HEK293 (cell line): ENCODE data around the gene LDLRAD2.

Source experiments
- CTCF ChIA-PET: fragments of 350-600 bp; formaldehyde crosslinking; extraction: SDS; loops from one replicate; lab custom pipeline; 2021; ENCODE audit warnings: antibody characterized with exemption; lab: Yijun Ruan, JAX
- POLR2A ChIA-PET: fragments of 300-600 bp; formaldehyde crosslinking; extraction: SDS; loops from one replicate; lab custom pipeline; 2020; ENCODE audit warnings: antibody characterized with exemption, inconsistent platforms; lab: Yijun Ruan, JAX
- H3K27ac ChIP-seq: fragments of 200-500 bp; sonication (Bioruptor generic); 2 replicates; pipeline ENCODE4 v1.5.1; 2014; ENCODE audit warnings: low read depth, low read length, control low read depth, inconsistent platforms; ENCODE audit errors: extremely low read depth
- H3K36me3 ChIP-seq, 2 experiments: fragments of 200-500 bp in 1 of 2; sonication (Bioruptor generic) in 1 of 2; 1 replicate in 1 of 2; 2 replicates in 1 of 2; pipeline ENCODE4 v1.5.1; 2014 to 2017; ENCODE audit warnings: inconsistent platforms in 2 of 2, low read length in 2 of 2; ENCODE audit not compliant: control insufficient read depth in 2 of 2, insufficient read depth in 1 of 2
- H3K4me1 ChIP-seq: fragments of 200-500 bp; sonication (Bioruptor generic); 2 replicates; pipeline ENCODE4 v1.5.1; 2014; ENCODE audit warnings: mild to moderate bottlenecking, low read length, inconsistent platforms; ENCODE audit not compliant: control insufficient read depth, insufficient read depth
- H3K4me3 ChIP-seq: 2 replicates; pipeline ENCODE4 v1.5.1; 2011; ENCODE audit warnings: low read depth, mild to moderate bottlenecking, control low read depth, low read length, moderate library complexity
- H3K9me3 ChIP-seq: fragments of 200-500 bp; sonication (Bioruptor generic); 2 replicates; pipeline ENCODE4 v1.5.1; 2014; ENCODE audit warnings: low read depth, low read length, inconsistent platforms; ENCODE audit not compliant: control insufficient read depth, insufficient read depth
- KLF7 ChIP-seq: fragments of 450-650 bp; formaldehyde crosslinking; IDR thresholded peaks from 2 replicates; pipeline ENCODE4 v1.5.1; 2016; ENCODE audit warnings: missing biosample characterization, missing genetic modification characterization, borderline replicate concordance
- SP7 ChIP-seq: fragments of 450-650 bp; formaldehyde crosslinking; IDR thresholded peaks from 2 replicates; pipeline ENCODE4 v1.5.1; 2016; ENCODE audit warnings: missing biosample characterization, missing genetic modification characterization
- ZFP3 ChIP-seq: fragments of 450-650 bp; formaldehyde crosslinking; IDR thresholded peaks from 2 replicates; pipeline ENCODE4 v1.5.1; 2016; ENCODE audit warnings: low read depth, missing biosample characterization, missing genetic modification characterization
- ZNF146 ChIP-seq: fragments of 450-650 bp; formaldehyde crosslinking; IDR thresholded peaks from 2 replicates; pipeline ENCODE4 v1.5.1; 2016; ENCODE audit warnings: missing biosample characterization, missing genetic modification characterization
- ZNF202 ChIP-seq: fragments of 450-650 bp; formaldehyde crosslinking; IDR thresholded peaks from 2 replicates; pipeline ENCODE4 v1.5.1; 2016; ENCODE audit warnings: missing biosample characterization, missing genetic modification characterization, borderline replicate concordance
- ZNF211 ChIP-seq: fragments of 450-650 bp; formaldehyde crosslinking; IDR thresholded peaks from 2 replicates; pipeline ENCODE4 v1.5.1; 2016; ENCODE audit warnings: low read depth, missing biosample characterization, missing genetic modification characterization
- ZNF280C ChIP-seq: fragments of 450-650 bp; formaldehyde crosslinking; IDR thresholded peaks from 2 replicates; pipeline ENCODE4 v1.5.1; 2016; ENCODE audit warnings: missing biosample characterization, missing genetic modification characterization
- ZNF391 ChIP-seq: fragments of 450-650 bp; formaldehyde crosslinking; IDR thresholded peaks from 2 replicates; pipeline ENCODE4 v1.5.1; 2016; ENCODE audit warnings: low read depth, missing biosample characterization, missing genetic modification characterization, borderline replicate concordance
- ZNF423 ChIP-seq: fragments of 450-650 bp; formaldehyde crosslinking; IDR thresholded peaks from 2 replicates; pipeline ENCODE4 v1.5.1; 2016; ENCODE audit warnings: missing biosample characterization, missing genetic modification characterization
- ZNF571 ChIP-seq: fragments of 450-650 bp; formaldehyde crosslinking; IDR thresholded peaks from 2 replicates; pipeline ENCODE4 v1.5.0; 2017; ENCODE audit warnings: missing biosample characterization, missing genetic modification characterization
- ZNF621 ChIP-seq: fragments of 450-650 bp; formaldehyde crosslinking; IDR thresholded peaks from 2 replicates; pipeline ENCODE4 v1.5.1; 2017; ENCODE audit warnings: missing biosample characterization, missing genetic modification characterization
- ZNF623 ChIP-seq: fragments of 450-650 bp; formaldehyde crosslinking; IDR thresholded peaks from 2 replicates; pipeline ENCODE4 v1.5.1; 2016; ENCODE audit warnings: missing biosample characterization, missing genetic modification characterization
- ZNF624 ChIP-seq: fragments of 450-650 bp; formaldehyde crosslinking; IDR thresholded peaks from 2 replicates; pipeline ENCODE4 v1.5.1; 2017; ENCODE audit warnings: missing biosample characterization, missing genetic modification characterization
- ZNF639 ChIP-seq: fragments of 450-650 bp; formaldehyde crosslinking; IDR thresholded peaks from 2 replicates; pipeline ENCODE4 v1.5.1; 2016; ENCODE audit warnings: missing biosample characterization, missing genetic modification characterization
- ZNF658 ChIP-seq: fragments of 450-650 bp; formaldehyde crosslinking; IDR thresholded peaks from 2 replicates; pipeline ENCODE4; 2016; ENCODE audit warnings: missing biosample characterization, missing genetic modification characterization
- ZNF670 ChIP-seq: fragments of 450-650 bp; formaldehyde crosslinking; IDR thresholded peaks from 2 replicates; pipeline ENCODE4 v1.5.1; 2016; ENCODE audit warnings: missing biosample characterization, missing genetic modification characterization, low read depth
- ZNF768 ChIP-seq: fragments of 450-650 bp; formaldehyde crosslinking; IDR thresholded peaks from 2 replicates; pipeline ENCODE4 v1.5.1; 2018; ENCODE audit warnings: missing biosample characterization, mild to moderate bottlenecking, missing genetic modification characterization
- ZSCAN23 ChIP-seq: fragments of 450-650 bp; formaldehyde crosslinking; IDR thresholded peaks from 2 replicates; pipeline ENCODE4 v1.5.1; 2016; ENCODE audit warnings: missing biosample characterization, missing genetic modification characterization
- TF ChIP-seq, protein P1 (sequence below): fragments of 450-650 bp; formaldehyde crosslinking; IDR thresholded peaks from 2 replicates; pipeline ENCODE4 v1.5.1; 2017; ENCODE audit warnings: missing biosample characterization, missing genetic modification characterization
- TF ChIP-seq, protein P2 (sequence below): fragments of 450-650 bp; formaldehyde crosslinking; IDR thresholded peaks from 2 replicates; pipeline ENCODE4 v1.5.1; 2016; ENCODE audit warnings: missing biosample characterization, missing genetic modification characterization

LDLRAD2 gene

GRCh38 chr1:21857142-21857839 lies 45.2 kb downstream of the LDLRAD2 start:
- no peak overlapping the region for H3K27ac ChIP-seq
- POLR2A ChIA-PET, result interaction anchor here (1.1 kb wide), 1 partner anchor 9 kb away, joined by 4 read pairs; no protein-coding TSS in a partner anchor
- H3K4me1 ChIP-seq, result no peaks in the 10 kb centered on the region
- H3K4me3 ChIP-seq, result no peak overlapping the region
- H3K36me3 ChIP-seq, result peaks cover 0 to 75% of the 10 kb centered on the region in 2 experiments; a peak in 1 of 3 replicates
- H3K9me3 ChIP-seq, result no peaks in the 10 kb centered on the region
- TF ChIP-seq ZNF768 (tag by site-specific recombination) (no peak), ZNF658 (no peak), ZNF571 (tag by site-specific recombination) (no peak)
- CTCF ChIA-PET, result interaction anchor here (1.1 kb wide), 1 partner anchor 9 kb away, joined by 6 read pairs; no protein-coding TSS in a partner anchor

DNA sequence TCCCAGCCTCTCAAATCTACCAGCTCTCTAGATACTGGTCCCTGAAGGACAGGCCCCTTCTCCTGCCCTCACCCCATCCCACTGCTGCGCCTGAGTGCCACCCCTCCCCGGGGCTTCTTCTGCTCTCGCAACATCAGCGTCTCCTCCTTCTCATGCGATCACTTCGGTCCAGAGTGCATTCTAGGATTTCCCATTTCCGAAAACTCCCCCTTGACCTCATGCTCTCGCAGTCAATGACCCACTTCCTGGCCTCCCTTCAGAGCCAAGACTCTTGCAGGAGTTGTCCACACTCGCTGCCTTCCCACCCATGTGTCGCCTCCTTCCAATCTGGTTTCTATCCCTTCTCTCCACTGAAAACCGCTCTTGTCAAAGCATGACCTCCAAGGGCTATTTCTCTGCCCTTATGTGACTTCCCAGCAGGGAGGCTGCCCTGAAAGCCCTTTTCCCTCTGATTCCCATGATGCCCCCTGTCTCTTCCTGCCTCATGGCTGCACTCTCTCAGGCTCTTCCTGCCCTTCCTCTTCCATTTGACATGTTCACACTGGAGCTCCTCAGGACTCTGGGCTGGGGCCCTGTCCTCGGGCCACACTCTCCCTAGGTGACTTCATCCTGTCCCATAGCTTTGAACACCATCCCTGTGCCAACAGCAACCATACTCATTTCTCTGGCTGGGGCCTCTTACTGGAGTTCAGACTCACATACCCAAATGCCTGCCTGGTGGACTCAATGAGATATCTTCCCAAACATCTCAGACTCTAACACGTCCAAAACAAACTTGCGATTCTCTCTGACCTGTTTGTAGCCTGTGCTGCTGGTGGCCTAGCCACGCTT lies 46.0 kb downstream of the LDLRAD2 start:
- no peaks in the 10 kb centered on the region for H3K4me1 ChIP-seq
- no peaks in the 10 kb centered on the region for H3K9me3 ChIP-seq
- ChIA-PET CTCF (interaction anchor here (1.1 kb wide), 1 partner anchor 9 kb away, joined by 6 read pairs; no protein-coding TSS in a partner anchor), POLR2A (interaction anchor here (1.1 kb wide), 1 partner anchor 9 kb away, joined by 4 read pairs; no protein-coding TSS in a partner anchor)
- H3K4me3 ChIP-seq, result no peak overlapping the region
- no peak overlapping the region for H3K27ac ChIP-seq
- peaks cover 0 to 70% of the 10 kb centered on the region in 2 experiments; a peak in 1 of 3 replicates for H3K36me3 ChIP-seq
- TF ChIP-seq SP7 (tag by site-specific recombination) (no peak), ZNF639 (no peak), ZNF423 (tag by site-specific recombination) (no peak)
- TF ChIP-seq, protein P1, sequence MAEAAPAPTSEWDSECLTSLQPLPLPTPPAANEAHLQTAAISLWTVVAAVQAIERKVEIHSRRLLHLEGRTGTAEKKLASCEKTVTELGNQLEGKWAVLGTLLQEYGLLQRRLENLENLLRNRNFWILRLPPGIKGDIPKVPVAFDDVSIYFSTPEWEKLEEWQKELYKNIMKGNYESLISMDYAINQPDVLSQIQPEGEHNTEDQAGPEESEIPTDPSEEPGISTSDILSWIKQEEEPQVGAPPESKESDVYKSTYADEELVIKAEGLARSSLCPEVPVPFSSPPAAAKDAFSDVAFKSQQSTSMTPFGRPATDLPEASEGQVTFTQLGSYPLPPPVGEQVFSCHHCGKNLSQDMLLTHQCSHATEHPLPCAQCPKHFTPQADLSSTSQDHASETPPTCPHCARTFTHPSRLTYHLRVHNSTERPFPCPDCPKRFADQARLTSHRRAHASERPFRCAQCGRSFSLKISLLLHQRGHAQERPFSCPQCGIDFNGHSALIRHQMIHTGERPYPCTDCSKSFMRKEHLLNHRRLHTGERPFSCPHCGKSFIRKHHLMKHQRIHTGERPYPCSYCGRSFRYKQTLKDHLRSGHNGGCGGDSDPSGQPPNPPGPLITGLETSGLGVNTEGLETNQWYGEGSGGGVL (tag by site-specific recombination), result no peak
- TF ChIP-seq, all 188 proteins: peak for 0

DNA sequence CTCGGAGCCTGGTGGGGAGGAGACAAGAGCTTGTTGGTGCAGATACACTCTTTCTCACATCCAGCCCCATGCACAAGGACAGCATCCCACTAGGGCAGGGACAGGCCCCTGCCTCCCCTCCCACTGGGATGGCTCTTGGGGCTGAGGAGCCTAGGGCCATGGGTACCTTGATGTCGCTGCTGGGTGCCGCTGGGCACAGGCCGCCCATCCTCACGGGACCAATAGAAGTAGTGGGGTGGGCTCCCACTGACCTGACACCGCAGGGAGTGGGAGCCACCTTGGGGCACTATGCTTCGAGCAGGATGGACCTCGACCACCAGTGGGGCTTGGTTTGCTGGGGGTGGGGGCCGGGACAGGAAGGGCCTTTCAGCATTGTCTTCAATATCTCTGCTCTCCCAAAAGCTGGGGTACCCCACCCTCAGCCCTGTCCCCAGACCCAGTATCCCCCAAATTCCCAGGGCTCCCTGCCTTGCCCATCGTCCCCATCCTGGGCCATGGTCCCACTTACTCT lies 47.7 kb downstream of the LDLRAD2 start:
- POLR2A ChIA-PET, result no interaction called here
- H3K27ac ChIP-seq, result no peak overlapping the region
- H3K9me3 ChIP-seq, result no peaks in the 10 kb centered on the region
- no peaks in the 10 kb centered on the region for H3K4me1 ChIP-seq
- no peak overlapping the region for H3K4me3 ChIP-seq
- CTCF ChIA-PET, result no interaction called here
- peaks cover 0 to 68% of the 10 kb centered on the region in 2 experiments; a peak in 1 of 3 replicates for H3K36me3 ChIP-seq
- TF ChIP-seq ZNF211, result no peak
- TF ChIP-seq ZNF146 (tag by site-specific recombination), result no peak
- no peak for TF ChIP-seq ZNF624 (tag by site-specific recombination)
- TF ChIP-seq, protein P2, sequence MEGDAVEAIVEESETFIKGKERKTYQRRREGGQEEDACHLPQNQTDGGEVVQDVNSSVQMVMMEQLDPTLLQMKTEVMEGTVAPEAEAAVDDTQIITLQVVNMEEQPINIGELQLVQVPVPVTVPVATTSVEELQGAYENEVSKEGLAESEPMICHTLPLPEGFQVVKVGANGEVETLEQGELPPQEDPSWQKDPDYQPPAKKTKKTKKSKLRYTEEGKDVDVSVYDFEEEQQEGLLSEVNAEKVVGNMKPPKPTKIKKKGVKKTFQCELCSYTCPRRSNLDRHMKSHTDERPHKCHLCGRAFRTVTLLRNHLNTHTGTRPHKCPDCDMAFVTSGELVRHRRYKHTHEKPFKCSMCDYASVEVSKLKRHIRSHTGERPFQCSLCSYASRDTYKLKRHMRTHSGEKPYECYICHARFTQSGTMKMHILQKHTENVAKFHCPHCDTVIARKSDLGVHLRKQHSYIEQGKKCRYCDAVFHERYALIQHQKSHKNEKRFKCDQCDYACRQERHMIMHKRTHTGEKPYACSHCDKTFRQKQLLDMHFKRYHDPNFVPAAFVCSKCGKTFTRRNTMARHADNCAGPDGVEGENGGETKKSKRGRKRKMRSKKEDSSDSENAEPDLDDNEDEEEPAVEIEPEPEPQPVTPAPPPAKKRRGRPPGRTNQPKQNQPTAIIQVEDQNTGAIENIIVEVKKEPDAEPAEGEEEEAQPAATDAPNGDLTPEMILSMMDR (tag by site-specific recombination), result no peak
- no peak for TF ChIP-seq ZNF623 (tag by site-specific recombination)
- no peak for TF ChIP-seq ZFP3 (tag by site-specific recombination)
- TF ChIP-seq ZNF202, result no peak
- no peak for TF ChIP-seq ZNF670 (tag by site-specific recombination)
- TF ChIP-seq KLF7 (tag by site-specific recombination), result no peak
- TF ChIP-seq ZNF280C, result no peak
- TF ChIP-seq ZNF621, result no peak
- no peak for TF ChIP-seq ZNF391 (tag by site-specific recombination)
- TF ChIP-seq ZSCAN23, result no peak
